Panc1 (cell line): Measurements from ENCODE around the gene KRT84.

Source experiments
- CTCF ChIP-seq: fragments of 450-650 bp; IDR thresholded peaks from 2 replicates; pipeline ENCODE4 v1.5.1; 2017; ENCODE audit warnings: mild to moderate bottlenecking
- SIN3A ChIP-seq: IDR thresholded peaks from 2 replicates; pipeline ENCODE4 v1.6.1; 2012; ENCODE audit warnings: low read depth, mild to moderate bottlenecking, low read length, moderate library complexity, borderline replicate concordance; ENCODE audit not compliant: insufficient read depth

GRCh38 chr12:52398176-52398575 lies 12.7 kb upstream of the KRT84 start:
- TF ChIP-seq CTCF (no peak), SIN3A (no peak)
